Measurements from ENCODE around the gene USP26. TPM values are rescaled to one million over a fixed set of nuclear protein-coding genes. Genes with fewer than 3 reads are reported as not detected.
"Not testable (repeated sequence)": the region's sequence is repeated elsewhere in the genome, so short reads cannot be mapped to it uniquely, and the experiment has no call there.

The USP26 gene
- polyA plus RNA-seq (2013, experiment 1 of 2) = not detected
- not detected for polyA plus RNA-seq (2013, experiment 2 of 2)

DNA sequence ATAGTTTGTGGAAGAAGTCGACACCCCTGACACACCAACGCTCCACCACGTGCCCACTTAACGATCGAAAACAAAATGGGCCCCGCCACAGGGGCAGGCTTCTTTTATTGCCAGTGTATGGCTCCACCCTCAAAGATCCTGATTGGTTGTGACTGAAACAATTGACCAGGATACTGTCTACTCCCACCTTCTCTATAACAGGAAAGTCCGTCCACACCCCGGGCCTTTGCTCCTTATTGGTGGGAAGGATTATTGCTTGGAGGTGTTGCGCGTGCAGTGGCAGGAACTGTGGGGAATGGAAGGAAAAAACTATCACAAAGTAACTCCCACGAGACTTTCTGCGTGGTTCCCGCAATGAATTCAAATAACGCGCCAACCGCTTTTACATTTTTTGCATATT lies at the start of gene USP26:
TSS of gene USP26 (minus strand) at position 79 of the 400 bp plus-strand sequence. CDS start 68,889 bp downstream, outside the sequence.
- Histone ChIP-seq H3K9me3 (ENCODE audit: control insufficient read depth, low read length) (no peaks in the 10 kb centered on the region), H3K36me3 (ENCODE audit: control insufficient read depth, insufficient read depth, low read length) (no peaks in the 10 kb centered on the region), H3K27ac (ENCODE audit: low read depth, low read length, severe bottlenecking) (no peak within 1 kb of the TSS), H3K4me3 (ENCODE audit: extremely low read depth, insufficient read depth, low read length, poor library complexity, severe bottlenecking) (no peak within 1 kb of the TSS), H3K4me1 (ENCODE audit: control insufficient read depth, insufficient read depth, low read length, poor library complexity, severe bottlenecking) (no peaks in the 10 kb centered on the region)
- WGBS, 2 experiments (ENCODE audit: insufficient coverage in 2 of 2) = 97% methylated on average over 11 of the region's 16 CpGs; no CpG with 5 or more reads in 1 of the 2 experiments

DNA sequence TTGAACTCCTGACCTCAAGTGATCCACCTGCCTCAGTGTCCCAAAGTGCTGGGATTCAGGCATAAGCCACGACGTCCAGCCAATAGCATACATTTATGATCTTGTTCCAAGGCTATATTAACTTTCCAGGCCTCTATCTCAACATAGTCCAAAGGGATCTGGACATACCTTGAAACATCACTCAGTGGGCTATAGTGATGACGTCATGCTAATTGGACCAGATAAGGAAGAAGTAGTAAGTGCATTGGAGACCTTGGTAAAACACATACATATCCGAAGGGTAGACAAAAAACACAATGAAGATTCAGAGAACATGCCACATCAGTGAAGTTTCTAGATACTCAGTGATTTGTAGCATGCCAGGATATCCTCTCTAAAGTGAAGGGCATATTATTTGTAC lies 37.4 kb upstream of the USP26 start:
- Histone ChIP-seq H3K4me3 (ENCODE audit: extremely low read depth, insufficient read depth, low read length, poor library complexity, severe bottlenecking) (no peak overlapping the region), H3K9me3 (ENCODE audit: control insufficient read depth, low read length) (no peaks in the 10 kb centered on the region), H3K36me3 (ENCODE audit: control insufficient read depth, insufficient read depth, low read length) (no peaks in the 10 kb centered on the region), H3K4me1 (ENCODE audit: control insufficient read depth, insufficient read depth, low read length, poor library complexity, severe bottlenecking) (no peaks in the 10 kb centered on the region), H3K27ac (ENCODE audit: low read depth, low read length, severe bottlenecking) (no peak overlapping the region)
- 79 to 93% methylated on average over 2 of the region's 4 CpGs for WGBS, 2 experiments (ENCODE audit: insufficient coverage in 2 of 2)

- no peaks in the 10 kb centered on the region for H3K4me1 ChIP-seq (ENCODE audit: control insufficient read depth, insufficient read depth, low read length, poor library complexity, severe bottlenecking)
- no peaks in the 10 kb centered on the region for H3K9me3 ChIP-seq (ENCODE audit: control insufficient read depth, low read length)
- no peak overlapping the region for H3K27ac ChIP-seq (ENCODE audit: low read depth, low read length, severe bottlenecking)
- no peak overlapping the region for H3K4me3 ChIP-seq (ENCODE audit: extremely low read depth, insufficient read depth, low read length, poor library complexity, severe bottlenecking)
- no peaks in the 10 kb centered on the region for H3K36me3 ChIP-seq (ENCODE audit: control insufficient read depth, insufficient read depth, low read length)
- 100% methylated on average over 1 of the region's 5 CpGs; no CpG with 5 or more reads in 1 of the 2 experiments for WGBS, 2 experiments (ENCODE audit: insufficient coverage in 2 of 2)
These were observed 23.5 kb upstream of the USP26 start for GRCh38 chrX:133120406-133120805.

- no peaks in the 10 kb centered on the region for H3K9me3 ChIP-seq (ENCODE audit: control insufficient read depth, low read length)
- 89% methylated on average over 3 of the region's 8 CpGs; no CpG with 5 or more reads in 1 of the 2 experiments for WGBS, 2 experiments (ENCODE audit: insufficient coverage in 2 of 2)
- no peaks in the 10 kb centered on the region for H3K4me1 ChIP-seq (ENCODE audit: control insufficient read depth, insufficient read depth, low read length, poor library complexity, severe bottlenecking)
- H3K36me3 ChIP-seq (ENCODE audit: control insufficient read depth, insufficient read depth, low read length) = no peaks in the 10 kb centered on the region
- no peak overlapping the region for H3K27ac ChIP-seq (ENCODE audit: low read depth, low read length, severe bottlenecking)
- no peak overlapping the region for H3K4me3 ChIP-seq (ENCODE audit: extremely low read depth, insufficient read depth, low read length, poor library complexity, severe bottlenecking)
These were observed 2.7 kb downstream of the USP26 start for GRCh38 chrX:133094098-133094731.

- Histone ChIP-seq H3K36me3 (ENCODE audit: control insufficient read depth, insufficient read depth, low read length) (no peaks in the 10 kb centered on the region), H3K9me3 (ENCODE audit: control insufficient read depth, low read length) (no peaks in the 10 kb centered on the region), H3K4me3 (ENCODE audit: extremely low read depth, insufficient read depth, low read length, poor library complexity, severe bottlenecking) (no peak overlapping the region), H3K4me1 (ENCODE audit: control insufficient read depth, insufficient read depth, low read length, poor library complexity, severe bottlenecking) (no peaks in the 10 kb centered on the region), H3K27ac (ENCODE audit: low read depth, low read length, severe bottlenecking) (no peak overlapping the region)
These were observed 6.6 kb downstream of the USP26 start for GRCh38 chrX:133090236-133090809.

GRCh38 chrX:133089411-133089810 lies 7.5 kb downstream of the USP26 start:
- Histone ChIP-seq H3K4me3 (ENCODE audit: extremely low read depth, insufficient read depth, low read length, poor library complexity, severe bottlenecking) (no peak overlapping the region), H3K4me1 (ENCODE audit: control insufficient read depth, insufficient read depth, low read length, poor library complexity, severe bottlenecking) (no peaks in the 10 kb centered on the region), H3K36me3 (ENCODE audit: control insufficient read depth, insufficient read depth, low read length) (no peaks in the 10 kb centered on the region), H3K9me3 (ENCODE audit: control insufficient read depth, low read length) (no peaks in the 10 kb centered on the region), H3K27ac (ENCODE audit: low read depth, low read length, severe bottlenecking) (no peak overlapping the region)

DNA sequence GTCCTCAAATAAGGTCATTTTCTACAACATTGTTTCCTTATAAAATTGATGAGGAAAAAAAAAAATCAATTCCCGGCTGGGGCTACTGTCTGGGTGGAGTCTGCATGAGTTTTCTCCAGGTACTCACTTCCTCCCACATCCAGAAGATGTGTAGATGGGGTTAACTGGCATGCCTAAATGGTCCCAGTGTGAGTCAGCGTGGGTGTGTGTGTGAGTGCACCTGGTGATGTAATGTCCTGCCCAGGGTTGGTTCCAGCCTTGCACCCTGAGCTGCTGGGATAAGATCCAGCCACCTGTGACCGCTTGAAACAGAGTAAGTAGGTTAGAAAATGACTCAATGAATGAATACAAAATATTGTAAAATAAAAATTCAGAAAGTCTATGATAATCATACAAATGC lies 11.1 kb downstream of the USP26 start:
- no peaks in the 10 kb centered on the region for H3K36me3 ChIP-seq (ENCODE audit: control insufficient read depth, insufficient read depth, low read length)
- no peaks in the 10 kb centered on the region for H3K4me1 ChIP-seq (ENCODE audit: control insufficient read depth, insufficient read depth, low read length, poor library complexity, severe bottlenecking)
- no peak overlapping the region for H3K4me3 ChIP-seq (ENCODE audit: extremely low read depth, insufficient read depth, low read length, poor library complexity, severe bottlenecking)
- no CpG with 5 or more reads among the region's 3 CpGs for WGBS, 2 experiments (ENCODE audit: insufficient coverage in 2 of 2)
- H3K9me3 ChIP-seq (ENCODE audit: control insufficient read depth, low read length) = no peaks in the 10 kb centered on the region
- no peak overlapping the region for H3K27ac ChIP-seq (ENCODE audit: low read depth, low read length, severe bottlenecking)

- not testable (repeated sequence) for H3K9me3 ChIP-seq (ENCODE audit: control insufficient read depth, low read length); H3K36me3 ChIP-seq (ENCODE audit: control insufficient read depth, insufficient read depth, low read length); H3K4me1 ChIP-seq (ENCODE audit: control insufficient read depth, insufficient read depth, low read length, poor library complexity, severe bottlenecking); H3K4me3 ChIP-seq (ENCODE audit: extremely low read depth, insufficient read depth, low read length, poor library complexity, severe bottlenecking); H3K27ac ChIP-seq (ENCODE audit: low read depth, low read length, severe bottlenecking)
- WGBS, 2 experiments (ENCODE audit: insufficient coverage in 2 of 2) = 80% methylated on average over 1 of the region's 4 CpGs; no CpG with 5 or more reads in 1 of the 2 experiments
These were observed 11.9 kb downstream of the USP26 start for GRCh38 chrX:133085056-133085455.

DNA sequence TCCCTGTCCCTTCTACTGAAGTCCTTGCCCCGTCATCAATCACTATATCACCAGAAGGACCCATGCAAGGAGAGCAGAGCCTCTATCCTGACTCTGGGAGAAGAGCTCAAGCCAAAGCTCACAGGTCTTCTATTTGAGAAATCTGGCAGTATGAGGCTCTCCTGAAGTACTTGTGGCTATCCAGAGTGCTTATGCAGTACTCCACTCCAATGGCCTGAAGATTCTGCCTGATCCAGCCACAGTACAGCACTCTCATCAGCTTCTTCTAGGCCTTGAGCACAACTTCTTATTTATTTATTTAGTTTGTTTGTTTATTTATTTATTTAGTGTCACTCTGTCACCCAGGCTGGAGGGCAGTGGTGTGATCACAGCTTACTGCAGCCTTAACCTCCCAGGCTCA lies 13.0 kb downstream of the USP26 start:
- Histone ChIP-seq H3K4me3 (ENCODE audit: extremely low read depth, insufficient read depth, low read length, poor library complexity, severe bottlenecking) (no peak overlapping the region), H3K4me1 (ENCODE audit: control insufficient read depth, insufficient read depth, low read length, poor library complexity, severe bottlenecking) (no peaks in the 10 kb centered on the region), H3K9me3 (ENCODE audit: control insufficient read depth, low read length) (no peaks in the 10 kb centered on the region), H3K36me3 (ENCODE audit: control insufficient read depth, insufficient read depth, low read length) (no peaks in the 10 kb centered on the region), H3K27ac (ENCODE audit: low read depth, low read length, severe bottlenecking) (no peak overlapping the region)
- WGBS, 2 experiments (ENCODE audit: insufficient coverage in 2 of 2) = 100% methylated on average over 1 of the region's 1 CpG; no CpG with 5 or more reads in 1 of the 2 experiments

DNA sequence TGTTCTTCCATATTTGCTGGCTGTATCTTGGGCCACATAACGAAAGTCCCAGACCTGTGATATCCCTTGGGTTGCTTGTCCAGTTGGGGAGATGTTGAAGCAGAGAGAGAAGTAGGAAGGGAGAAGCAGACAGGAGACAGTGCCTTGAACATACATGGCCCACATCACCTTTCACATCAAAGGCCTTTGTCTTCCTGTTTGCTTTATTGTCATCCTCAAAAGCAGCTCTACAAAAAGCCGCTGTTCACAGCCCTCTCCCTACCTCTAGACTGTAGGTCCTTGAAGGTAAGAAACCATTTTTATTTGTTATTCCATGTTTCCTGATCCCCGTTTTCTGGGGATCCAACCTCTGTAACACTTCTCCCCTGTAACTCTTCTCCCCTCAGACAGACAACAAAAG lies 14.9 kb downstream of the USP26 start:
- Histone ChIP-seq H3K36me3 (ENCODE audit: control insufficient read depth, insufficient read depth, low read length) (no peaks in the 10 kb centered on the region), H3K27ac (ENCODE audit: low read depth, low read length, severe bottlenecking) (no peak overlapping the region), H3K4me1 (ENCODE audit: control insufficient read depth, insufficient read depth, low read length, poor library complexity, severe bottlenecking) (no peaks in the 10 kb centered on the region), H3K4me3 (ENCODE audit: extremely low read depth, insufficient read depth, low read length, poor library complexity, severe bottlenecking) (no peak overlapping the region), H3K9me3 (ENCODE audit: control insufficient read depth, low read length) (no peaks in the 10 kb centered on the region)
- 80% methylated on average over 1 of the region's 3 CpGs; no CpG with 5 or more reads in 1 of the 2 experiments for WGBS, 2 experiments (ENCODE audit: insufficient coverage in 2 of 2)

GRCh38 chrX:133077856-133078255 lies 19.1 kb downstream of the USP26 start:
- not testable (repeated sequence) for H3K4me3 ChIP-seq (ENCODE audit: extremely low read depth, insufficient read depth, low read length, poor library complexity, severe bottlenecking); H3K4me1 ChIP-seq (ENCODE audit: control insufficient read depth, insufficient read depth, low read length, poor library complexity, severe bottlenecking); H3K27ac ChIP-seq (ENCODE audit: low read depth, low read length, severe bottlenecking); H3K36me3 ChIP-seq (ENCODE audit: control insufficient read depth, insufficient read depth, low read length); H3K9me3 ChIP-seq (ENCODE audit: control insufficient read depth, low read length)
- 100% methylated on average over 1 of the region's 4 CpGs for WGBS, 2 experiments (ENCODE audit: insufficient coverage in 2 of 2)

Measured in mesodermal cell (in vitro differentiated cells).